SU-DHL-6 (cell line): Measurements from ENCODE around the gene TCF12.

Experiments
- CTCF ChIP-seq: fragments of 200-600 bp; sonication (generic); IDR thresholded peaks from one replicate; pipeline ENCODE4 v1.5.1; 2017; ENCODE audit warnings: antibody characterized with exemption, mild to moderate bottlenecking, low read length, moderate library complexity; ENCODE audit not compliant: insufficient read depth, poor library complexity, severe bottlenecking
- EZH2phosphoT487 ChIP-seq: fragments of 200-600 bp; sonication (generic), shearing (Covaris generic); conservative IDR thresholded peaks from 2 replicates; pipeline ENCODE4 v1.6.1; 2018; ENCODE audit warnings: mild to moderate bottlenecking, antibody characterized with exemption, low read length, moderate library complexity, mixed read lengths

- TF ChIP-seq CTCF (no peak), EZH2phosphoT487 (no peak)
Measured at GRCh38 chr15:57251308-57251707, 332.9 kb downstream of the TCF12 start.
